Measurements from ENCODE around the gene PBXIP1.

PBXIP1 gene

GRCh38 chr1:154971341-154971998, 15.6 kb upstream of the PBXIP1 start:
- DNase-seq, result no peak

- DNase-seq, result no peak
Measured at GRCh38 chr1:154970631-154971340, 14.9 kb upstream of the PBXIP1 start, which contains the start of gene SHC1. TSS of gene SHC1 (minus strand) at chr1:154970747. CDS start at chr1:154970526, 221 bp downstream.

GRCh38 chr1:154969860-154970452, 14.1 kb upstream of the PBXIP1 start:
- DNase-seq, result no peak

GRCh38 chr1:154969246-154969645, 13.3 kb upstream of the PBXIP1 start:
- no peak for DNase-seq

GRCh38 chr1:154968731-154969130, 12.8 kb upstream of the PBXIP1 start:
- DNase-seq, result no peak

GRCh38 chr1:154967331-154967950, 11.5 kb upstream of the PBXIP1 start:
- DNase-seq, result no peak

- DNase-seq, result no peak
Measured at GRCh38 chr1:154966111-154966510, 10.2 kb upstream of the PBXIP1 start.

- no peak for DNase-seq
Measured at GRCh38 chr1:154964359-154964758, 8.5 kb upstream of the PBXIP1 start.

- no peak for DNase-seq
Measured at GRCh38 chr1:154963643-154964042, 7.7 kb upstream of the PBXIP1 start.

- DNase-seq, result no peak
Measured at GRCh38 chr1:154962795-154963330, 7.0 kb upstream of the PBXIP1 start.

- no peak for DNase-seq
Measured at GRCh38 chr1:154962156-154962749, 6.4 kb upstream of the PBXIP1 start.

- DNase-seq, result no peak
Measured at GRCh38 chr1:154961207-154962155, 5.6 kb upstream of the PBXIP1 start, which contains the start of gene PYGO2. TSS of gene PYGO2 (minus strand) at chr1:154961782. CDS start at chr1:154961576, 206 bp downstream.

- no peak for DNase-seq
Measured at GRCh38 chr1:154960446-154961136, 4.7 kb upstream of the PBXIP1 start.

- DNase-seq, result no peak
Measured at GRCh38 chr1:154959426-154959780, 3.5 kb upstream of the PBXIP1 start.

- DNase-seq, result no peak
Measured at GRCh38 chr1:154958681-154959425, 3.0 kb upstream of the PBXIP1 start.

GRCh38 chr1:154958036-154958435, 2.1 kb upstream of the PBXIP1 start:
- no peak for DNase-seq

- DNase-seq, result no peak
Measured at GRCh38 chr1:154957091-154957657, 1.3 kb upstream of the PBXIP1 start.

GRCh38 chr1:154956544-154956941, 644 bp upstream of the PBXIP1 start:
- no peak for DNase-seq

- DNase-seq, result no peak
Measured at GRCh38 chr1:154955039-154955717, 721 bp downstream of the PBXIP1 start.

Measured in SIG-M5 (cell line).